Fibroblast of mammary gland (primary cell): Measurements from ENCODE around the gene ATOSB.
"Not testable (repeated sequence)": the region's sequence is repeated elsewhere in the genome, so short reads cannot be mapped to it uniquely, and the experiment has no call there.

Experiments used
- DNase-seq: peaks from one replicate; pipeline ENCODE4 v3.0.0-alpha.2; 2010; ENCODE audit warnings: low read depth
- H3K4me3 ChIP-seq: 2 replicates; pipeline ENCODE4 v1.5.1; 2011; ENCODE audit warnings: low read depth, mild to moderate bottlenecking, low read length, moderate library complexity; ENCODE audit not compliant: control insufficient read depth
- TF ChIP-seq, protein P1 (sequence below): conservative IDR thresholded peaks from 2 replicates; pipeline ENCODE4 v1.5.1; 2011; ENCODE audit warnings: low read depth, low read length, inconsistent platforms; ENCODE audit not compliant: control insufficient read depth, insufficient read depth

ATOSB gene

DNA sequence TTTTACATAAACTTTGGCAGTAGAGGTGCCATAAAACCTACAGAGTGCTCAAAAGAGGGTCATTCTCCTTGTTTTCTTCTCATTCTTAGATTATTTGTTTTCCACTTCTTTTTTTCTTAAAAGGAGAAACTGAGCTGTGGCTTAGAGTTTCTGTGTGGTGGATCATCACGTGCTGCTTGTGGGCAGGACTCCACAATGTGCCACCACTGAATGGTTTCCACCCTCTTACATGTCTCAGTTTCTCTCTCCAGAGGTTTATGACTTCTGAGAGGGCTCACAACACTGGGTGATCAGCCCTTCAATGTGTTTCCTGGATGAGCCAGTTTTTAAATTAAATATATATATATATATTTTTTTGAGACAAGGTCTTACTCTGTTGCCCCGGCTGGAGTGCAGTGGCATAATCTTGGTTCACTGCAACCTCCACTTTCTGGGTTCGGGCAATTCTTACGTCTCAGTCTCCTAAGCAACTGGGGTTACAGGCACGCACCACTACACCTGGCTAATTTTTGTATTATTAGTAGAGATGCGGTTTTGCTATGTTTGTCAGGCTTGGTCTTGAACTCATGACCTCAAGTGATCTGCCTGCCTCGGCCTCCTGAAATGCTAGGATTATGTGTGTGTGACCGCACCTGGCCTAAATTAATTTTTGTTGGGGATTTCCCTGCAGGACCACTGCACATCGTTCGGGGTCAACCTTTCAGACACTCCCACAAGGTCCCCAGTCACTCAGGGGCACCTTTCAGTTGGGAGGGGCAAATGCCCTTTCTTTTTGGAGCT, 43.0 kb upstream of the ATOSB start:
- TF ChIP-seq, protein P1, sequence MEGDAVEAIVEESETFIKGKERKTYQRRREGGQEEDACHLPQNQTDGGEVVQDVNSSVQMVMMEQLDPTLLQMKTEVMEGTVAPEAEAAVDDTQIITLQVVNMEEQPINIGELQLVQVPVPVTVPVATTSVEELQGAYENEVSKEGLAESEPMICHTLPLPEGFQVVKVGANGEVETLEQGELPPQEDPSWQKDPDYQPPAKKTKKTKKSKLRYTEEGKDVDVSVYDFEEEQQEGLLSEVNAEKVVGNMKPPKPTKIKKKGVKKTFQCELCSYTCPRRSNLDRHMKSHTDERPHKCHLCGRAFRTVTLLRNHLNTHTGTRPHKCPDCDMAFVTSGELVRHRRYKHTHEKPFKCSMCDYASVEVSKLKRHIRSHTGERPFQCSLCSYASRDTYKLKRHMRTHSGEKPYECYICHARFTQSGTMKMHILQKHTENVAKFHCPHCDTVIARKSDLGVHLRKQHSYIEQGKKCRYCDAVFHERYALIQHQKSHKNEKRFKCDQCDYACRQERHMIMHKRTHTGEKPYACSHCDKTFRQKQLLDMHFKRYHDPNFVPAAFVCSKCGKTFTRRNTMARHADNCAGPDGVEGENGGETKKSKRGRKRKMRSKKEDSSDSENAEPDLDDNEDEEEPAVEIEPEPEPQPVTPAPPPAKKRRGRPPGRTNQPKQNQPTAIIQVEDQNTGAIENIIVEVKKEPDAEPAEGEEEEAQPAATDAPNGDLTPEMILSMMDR: no peak
- no peak for DNase-seq

GRCh38 chr9:35157836-35158235, 42.2 kb upstream of the ATOSB start:
- not testable (repeated sequence) for DNase-seq, H3K4me3 ChIP-seq

More for the DNA sequence above, 43.0 kb upstream of the ATOSB start:
- H3K4me3 ChIP-seq: no peak overlapping the region

- no peak overlapping the region for H3K4me3 ChIP-seq
Observed at GRCh38 chr9:35156781-35157180, 41.1 kb upstream of the ATOSB start.

DNA sequence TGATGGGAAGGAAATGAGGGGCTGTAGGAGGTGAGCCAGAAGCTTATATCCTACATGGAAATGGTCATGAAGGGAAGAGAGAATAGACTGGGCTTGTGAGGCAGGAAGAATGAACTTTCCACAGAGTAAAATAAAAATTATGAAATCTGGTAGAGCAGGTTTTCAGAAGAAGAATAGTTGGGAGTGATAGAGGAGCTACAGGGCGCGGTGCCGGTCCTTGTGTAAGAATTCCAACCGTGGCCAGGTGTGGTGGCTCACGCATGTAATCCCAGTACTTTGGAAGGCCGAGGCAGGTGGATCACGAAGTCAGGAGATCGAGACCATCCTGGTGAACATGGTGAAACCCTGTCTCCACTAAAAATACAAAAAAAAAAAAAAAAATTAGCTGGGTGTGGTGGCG, 37.3 kb upstream of the ATOSB start:
- TF ChIP-seq, protein P1: no peak
- H3K4me3 ChIP-seq: no peak overlapping the region
- DNase-seq: no peak

More at GRCh38 chr9:35156781-35157180, 41.1 kb upstream of the ATOSB start:
- TF ChIP-seq, protein P1: no peak
- no peak for DNase-seq

DNA sequence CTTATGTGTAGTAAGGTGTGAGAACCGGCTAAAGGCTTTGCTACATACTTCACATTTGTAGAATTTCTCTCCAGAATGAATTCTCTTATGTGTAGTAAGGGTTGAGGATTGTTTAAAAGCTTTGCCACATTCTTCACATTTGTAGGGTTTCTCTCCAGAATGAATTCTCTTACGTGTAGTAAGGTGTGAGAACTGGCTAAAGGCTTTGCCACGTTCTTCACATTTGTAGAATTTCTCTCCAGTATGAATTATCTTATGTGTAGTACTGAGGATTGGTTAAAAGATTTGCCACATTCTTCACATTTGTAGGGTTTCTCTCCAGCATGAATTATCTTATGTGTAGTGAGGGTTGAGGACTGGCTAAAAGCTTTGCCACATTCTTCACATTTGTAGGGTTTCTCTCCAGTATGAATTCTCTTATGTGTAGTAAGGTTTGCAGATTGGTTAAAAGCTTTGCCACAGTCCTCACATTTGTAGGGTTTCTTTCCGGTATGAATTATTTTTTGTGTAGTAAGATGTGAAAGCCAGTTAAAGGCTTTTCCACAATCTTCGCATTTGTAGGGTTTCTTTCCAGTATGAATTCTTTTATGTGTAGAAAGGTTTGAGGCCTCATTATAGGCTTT, 32.4 kb upstream of the ATOSB start:
- DNase-seq, H3K4me3 ChIP-seq: not testable (repeated sequence)

- TF ChIP-seq, protein P1: no peak
Observed at GRCh38 chr9:35142037-35142436, 26.4 kb upstream of the ATOSB start.

DNA sequence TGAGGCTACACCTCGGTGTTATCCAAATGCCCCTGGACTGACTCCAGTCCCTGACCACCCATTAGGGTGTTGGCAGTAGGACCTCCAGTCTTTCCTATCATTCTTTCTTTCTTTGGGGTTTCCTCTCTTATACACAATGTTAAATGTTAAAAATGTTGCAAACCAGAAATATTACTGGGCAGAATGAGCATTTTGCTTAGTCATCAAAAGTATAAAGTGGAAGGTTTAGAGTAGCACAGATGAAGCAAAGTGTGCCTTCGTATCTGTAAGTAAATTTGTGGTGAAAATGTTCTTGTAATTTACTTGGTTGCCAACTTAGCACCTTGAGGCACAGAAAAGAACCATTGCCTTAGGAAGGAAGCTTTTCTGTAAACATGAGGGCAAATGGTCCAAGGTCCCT, 24.4 kb upstream of the ATOSB start:
- no peak for DNase-seq
- no peak overlapping the region for H3K4me3 ChIP-seq
- TF ChIP-seq, protein P1: no peak

More at GRCh38 chr9:35142037-35142436, 26.4 kb upstream of the ATOSB start:
- H3K4me3 ChIP-seq: no peak overlapping the region
- no peak for DNase-seq
